Fibroblast of mammary gland (primary cell): ENCODE data around the gene B3GNT4.
A peak's percentile ranks its signal among the peaks of the same experiment; 100 is the strongest.

Source experiments
- DNase-seq: peaks from one replicate; pipeline ENCODE4 v3.0.0-alpha.2; 2010; ENCODE audit warnings: low read depth
- H3K4me3 ChIP-seq: 2 replicates; pipeline ENCODE4 v1.5.1; 2011; ENCODE audit warnings: low read depth, mild to moderate bottlenecking, low read length, moderate library complexity; ENCODE audit not compliant: control insufficient read depth
- CTCF ChIP-seq: conservative IDR thresholded peaks from 2 replicates; pipeline ENCODE4 v1.5.1; 2011; ENCODE audit warnings: low read depth, low read length, inconsistent platforms; ENCODE audit not compliant: control insufficient read depth, insufficient read depth

Gene B3GNT4

GRCh38 chr12:122205053-122205925, 1.8 kb downstream of the B3GNT4 start:
- DNase-seq, result no peak
- H3K4me3 ChIP-seq, result no peak overlapping the region
- TF ChIP-seq CTCF, result no peak

GRCh38 chr12:122206111-122206881, 2.8 kb downstream of the B3GNT4 start:
- H3K4me3 ChIP-seq, result no peak overlapping the region
- TF ChIP-seq CTCF, result no peak
- no peak for DNase-seq

GRCh38 chr12:122206976-122207375, 3.5 kb downstream of the B3GNT4 start:
- no peak overlapping the region for H3K4me3 ChIP-seq
- TF ChIP-seq CTCF, result no peak
- no peak for DNase-seq

- H3K4me3 ChIP-seq, result no peak overlapping the region
- no peak for DNase-seq
- TF ChIP-seq CTCF, result no peak
Measured at GRCh38 chr12:122207391-122207790, 3.9 kb downstream of the B3GNT4 start.

- no peak for TF ChIP-seq CTCF
- no peak overlapping the region for H3K4me3 ChIP-seq
- no peak for DNase-seq
Measured at GRCh38 chr12:122208073-122208820, 4.7 kb downstream of the B3GNT4 start.

- H3K4me3 ChIP-seq, result no peak overlapping the region
- TF ChIP-seq CTCF, result no peak
- peak; percentile 61 for DNase-seq
Measured at GRCh38 chr12:122215771-122216170, 12.3 kb downstream of the B3GNT4 start.
